Measurements from ENCODE around the gene MIX23. TPM values are rescaled to one million over a fixed set of nuclear protein-coding genes. Genes with fewer than 3 reads are reported as not detected.

MIX23 gene
- total RNA-seq, 1 experiment from 2014 or later: 39.6 TPM

- TF ChIP-seq CTCF (IDR thresholded peaks at IDR 0.05; ENCODE audit: unreplicated experiment): no peak
- no peaks in the 10 kb centered on the region for H3K9me3 Mint-ChIP-seq (ENCODE audit: low read depth, unreplicated experiment)
- intact Hi-C loops (cut with micrococcal nuclease; ENCODE audit: unreplicated experiment): loop anchor here (10.0 kb wide), 2 partner anchors 104 to 814 kb away; partner anchors contain the start of gene POLQ
- H3K4me1 Mint-ChIP-seq (ENCODE audit: low read depth, unreplicated experiment): no peaks in the 10 kb centered on the region
- no peaks in the 10 kb centered on the region for H3K27me3 Mint-ChIP-seq (ENCODE audit: unreplicated experiment)
- no peak overlapping the region for H3K27ac Mint-ChIP-seq (ENCODE audit: unreplicated experiment)
- no TSS peak for BruUV-seq (replicated peaks)
- DNase-seq: no peak
- no peak overlapping the region for H3K4me3 Mint-ChIP-seq (ENCODE audit: low read depth, unreplicated experiment)
- H3K36me3 Mint-ChIP-seq (ENCODE audit: insufficient read depth, unreplicated experiment): peaks cover 7% of the 10 kb centered on the region
- CTCF ChIA-PET: interaction anchor here (1.2 kb wide), 1 partner anchor 52 kb away, joined by 6 read pairs; no protein-coding TSS in a partner anchor
These were observed 24.4 kb downstream of the MIX23 start for GRCh38 chr3:122358703-122359032.

DNA sequence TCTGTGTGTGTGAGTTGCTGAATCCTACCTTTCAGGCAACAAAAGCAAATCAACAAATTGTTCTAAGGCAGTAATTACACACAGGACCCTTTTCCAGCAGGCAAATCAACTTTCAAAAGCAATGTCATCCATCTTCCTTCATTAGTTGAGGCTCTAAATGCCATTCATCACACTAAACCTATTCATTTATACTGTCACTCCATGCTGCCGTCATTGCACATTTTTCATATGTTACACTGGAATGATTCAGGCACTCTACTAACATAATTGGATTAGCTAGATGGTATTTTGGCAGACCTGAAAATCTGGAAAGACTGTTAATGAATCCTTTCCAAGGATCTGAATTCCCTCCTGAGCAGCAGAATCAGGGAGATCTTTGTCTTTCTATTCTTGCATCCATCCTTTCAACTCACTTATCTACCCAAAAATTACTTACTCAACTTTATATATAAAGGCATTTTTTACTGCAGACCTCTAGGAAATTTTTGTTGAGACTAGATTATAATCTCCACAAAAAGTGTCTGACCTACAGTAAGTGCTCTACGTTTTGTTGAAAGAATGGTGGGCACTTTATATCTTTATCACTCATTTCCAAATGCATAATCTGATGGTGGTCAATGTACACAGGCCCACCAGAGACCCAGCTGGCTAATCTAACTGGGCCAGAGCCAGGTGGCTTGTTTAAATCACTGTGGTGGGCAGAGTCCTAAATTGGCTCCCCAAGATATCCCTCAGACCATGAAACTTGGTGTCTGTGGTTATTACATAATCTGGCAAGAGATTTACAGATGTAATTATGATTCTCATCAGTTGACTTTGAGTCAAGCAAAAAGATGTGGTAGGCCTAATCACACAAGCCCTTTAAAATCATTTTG, 25.0 kb downstream of the MIX23 start:
- Mint-ChIP-seq H3K9me3 (ENCODE audit: low read depth, unreplicated experiment) (no peaks in the 10 kb centered on the region), H3K4me1 (ENCODE audit: low read depth, unreplicated experiment) (no peaks in the 10 kb centered on the region), H3K27ac (ENCODE audit: unreplicated experiment) (no peak overlapping the region), H3K27me3 (ENCODE audit: unreplicated experiment) (no peaks in the 10 kb centered on the region), H3K4me3 (ENCODE audit: low read depth, unreplicated experiment) (no peak overlapping the region), H3K36me3 (ENCODE audit: insufficient read depth, unreplicated experiment) (peaks cover 7% of the 10 kb centered on the region)
- CTCF ChIA-PET: interaction anchor here (1.2 to 2.9 kb wide), 2 partner anchors 52 kb away, joined by 6 to 21 read pairs; no protein-coding TSS in a partner anchor
- no TSS peak for BruUV-seq (replicated peaks)
- DNase-seq: no peak
- TF ChIP-seq CTCF (IDR thresholded peaks at IDR 0.05; ENCODE audit: unreplicated experiment): no peak
- intact Hi-C loops (cut with micrococcal nuclease; ENCODE audit: unreplicated experiment): loop anchor here (2.0 to 10.0 kb wide), 3 partner anchors 103 to 813 kb away; partner anchors contain the start of gene POLQ

DNA sequence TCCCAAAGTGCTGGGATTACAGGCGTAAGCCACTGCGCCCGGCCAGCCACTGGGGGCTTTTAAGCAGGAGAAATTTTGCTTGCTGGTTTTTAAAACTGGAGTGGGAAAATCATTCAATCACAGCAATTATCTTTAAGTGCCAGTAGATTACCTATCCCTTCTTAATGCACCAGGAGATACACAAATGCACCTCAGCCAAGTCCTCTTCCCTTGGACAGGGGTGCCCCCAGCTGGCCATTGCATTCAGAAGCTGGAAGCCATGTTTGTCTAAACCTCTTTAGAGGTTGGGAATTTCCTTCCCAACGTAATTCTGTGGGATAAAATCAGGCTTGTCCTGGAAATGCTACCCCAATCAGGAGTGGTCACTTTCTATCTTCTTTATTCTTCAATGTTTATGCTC, 26.6 kb downstream of the MIX23 start:
- Mint-ChIP-seq H3K27ac (ENCODE audit: unreplicated experiment) (no peak overlapping the region), H3K4me3 (ENCODE audit: low read depth, unreplicated experiment) (no peak overlapping the region), H3K9me3 (ENCODE audit: low read depth, unreplicated experiment) (no peaks in the 10 kb centered on the region), H3K27me3 (ENCODE audit: unreplicated experiment) (no peaks in the 10 kb centered on the region), H3K4me1 (ENCODE audit: low read depth, unreplicated experiment) (no peaks in the 10 kb centered on the region), H3K36me3 (ENCODE audit: insufficient read depth, unreplicated experiment) (peaks cover 7% of the 10 kb centered on the region)
- CTCF ChIA-PET: interaction anchor here (2.9 kb wide), 1 partner anchor 50 kb away, joined by 21 read pairs; no protein-coding TSS in a partner anchor
- peak; percentile 66 for DNase-seq
- intact Hi-C loops (cut with micrococcal nuclease; ENCODE audit: unreplicated experiment): loop anchor here (1.0 to 10.0 kb wide), 4 partner anchors 50 to 812 kb away; partner anchors contain the start of gene POLQ
- BruUV-seq (replicated peaks): no TSS peak
- TF ChIP-seq CTCF (IDR thresholded peaks at IDR 0.05; ENCODE audit: unreplicated experiment): peak; percentile 27

DNA sequence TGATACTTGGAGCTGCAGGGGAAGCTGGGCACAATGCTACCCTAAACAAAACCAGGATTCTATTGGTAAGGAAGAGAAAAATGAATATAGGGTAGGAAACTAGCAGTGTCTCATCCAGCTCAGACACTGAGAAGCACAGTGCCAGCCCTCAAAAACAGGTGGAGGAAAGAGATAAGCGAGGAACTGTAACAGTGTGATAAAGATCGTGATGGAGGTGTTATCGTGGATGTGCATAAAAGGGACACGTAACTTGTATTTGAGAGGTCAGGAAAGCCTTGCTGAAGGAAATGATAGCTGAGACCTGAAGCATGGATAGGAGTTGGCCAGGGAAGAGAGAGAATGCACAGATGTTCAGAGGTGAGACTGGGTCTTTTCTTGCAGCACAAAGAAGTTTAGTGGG, 27.4 kb downstream of the MIX23 start:
- Mint-ChIP-seq H3K9me3 (ENCODE audit: low read depth, unreplicated experiment) (no peaks in the 10 kb centered on the region), H3K27me3 (ENCODE audit: unreplicated experiment) (no peaks in the 10 kb centered on the region), H3K27ac (ENCODE audit: unreplicated experiment) (no peak overlapping the region), H3K36me3 (ENCODE audit: insufficient read depth, unreplicated experiment) (peaks cover 7% of the 10 kb centered on the region), H3K4me1 (ENCODE audit: low read depth, unreplicated experiment) (no peaks in the 10 kb centered on the region), H3K4me3 (ENCODE audit: low read depth, unreplicated experiment) (no peak overlapping the region)
- intact Hi-C loops (cut with micrococcal nuclease; ENCODE audit: unreplicated experiment): loop anchor here (1.0 to 10.0 kb wide), 4 partner anchors 49 to 811 kb away; partner anchors contain the start of gene POLQ
- BruUV-seq (replicated peaks): no TSS peak
- no peak for DNase-seq
- TF ChIP-seq CTCF (IDR thresholded peaks at IDR 0.05; ENCODE audit: unreplicated experiment): no peak
- CTCF ChIA-PET: interaction anchor here (2.9 kb wide), 1 partner anchor 50 kb away, joined by 21 read pairs; no protein-coding TSS in a partner anchor

All from Calu3 (cell line).